Measurements from ENCODE around the gene SGMS1. TPM values are rescaled to one million over a fixed set of nuclear protein-coding genes. Genes with fewer than 3 reads are reported as not detected.

Gene SGMS1
- total RNA-seq, 2 donors from 2014 or later = 32.5 to 35.9 TPM

GRCh38 chr10:50582766-50583762, 40.7 kb downstream of the SGMS1 start:
- peak overlapping the region; percentile 19 to 29 for H3K27ac ChIP-seq
- no peaks in the 10 kb centered on the region for H3K27me3 ChIP-seq
- TF ChIP-seq, protein P1, sequence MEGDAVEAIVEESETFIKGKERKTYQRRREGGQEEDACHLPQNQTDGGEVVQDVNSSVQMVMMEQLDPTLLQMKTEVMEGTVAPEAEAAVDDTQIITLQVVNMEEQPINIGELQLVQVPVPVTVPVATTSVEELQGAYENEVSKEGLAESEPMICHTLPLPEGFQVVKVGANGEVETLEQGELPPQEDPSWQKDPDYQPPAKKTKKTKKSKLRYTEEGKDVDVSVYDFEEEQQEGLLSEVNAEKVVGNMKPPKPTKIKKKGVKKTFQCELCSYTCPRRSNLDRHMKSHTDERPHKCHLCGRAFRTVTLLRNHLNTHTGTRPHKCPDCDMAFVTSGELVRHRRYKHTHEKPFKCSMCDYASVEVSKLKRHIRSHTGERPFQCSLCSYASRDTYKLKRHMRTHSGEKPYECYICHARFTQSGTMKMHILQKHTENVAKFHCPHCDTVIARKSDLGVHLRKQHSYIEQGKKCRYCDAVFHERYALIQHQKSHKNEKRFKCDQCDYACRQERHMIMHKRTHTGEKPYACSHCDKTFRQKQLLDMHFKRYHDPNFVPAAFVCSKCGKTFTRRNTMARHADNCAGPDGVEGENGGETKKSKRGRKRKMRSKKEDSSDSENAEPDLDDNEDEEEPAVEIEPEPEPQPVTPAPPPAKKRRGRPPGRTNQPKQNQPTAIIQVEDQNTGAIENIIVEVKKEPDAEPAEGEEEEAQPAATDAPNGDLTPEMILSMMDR (IDR thresholded peaks at IDR 0.05) = no peak
- H3K4me1 ChIP-seq = peaks cover 0 to 35% of the 10 kb centered on the region in 2 donors
- no peak overlapping the region for H3K4me3 ChIP-seq
- no peaks in the 10 kb centered on the region for H3K36me3 ChIP-seq
- no peaks in the 10 kb centered on the region for H3K9me3 ChIP-seq
- DNase-seq (ENCODE audit: low spot score) = no peak

DNA sequence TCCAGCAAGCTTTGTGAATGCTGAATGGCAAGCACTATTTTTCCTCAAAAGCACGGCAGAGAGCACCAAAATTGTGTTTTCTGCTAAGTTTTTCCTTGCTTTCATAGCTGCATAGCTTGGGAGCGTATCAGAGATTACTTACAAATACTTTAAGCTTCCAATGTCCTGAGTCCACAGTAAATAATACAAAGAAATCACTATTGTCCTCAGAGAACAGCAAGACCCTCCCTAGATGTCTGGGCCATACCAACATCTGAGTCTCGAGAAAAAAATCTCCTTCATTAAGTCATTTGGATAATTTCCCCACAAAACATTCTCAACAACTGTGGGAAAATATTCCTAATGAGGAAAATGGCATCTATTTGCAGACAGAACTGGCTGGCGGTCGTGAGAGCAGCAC, 41.7 kb downstream of the SGMS1 start:
- no peak for DNase-seq (ENCODE audit: low spot score)
- Histone ChIP-seq H3K4me1 (peaks cover 0 to 45% of the 10 kb centered on the region in 2 donors), H3K4me3 (no peak overlapping the region), H3K36me3 (no peaks in the 10 kb centered on the region), H3K27me3 (no peaks in the 10 kb centered on the region), H3K9me3 (no peaks in the 10 kb centered on the region), H3K27ac (peak overlapping the region in 1 of 2 donors; percentile 19)
- TF ChIP-seq, protein P1 (IDR thresholded peaks at IDR 0.05) = no peak

GRCh38 chr10:50580262-50580891, 43.4 kb downstream of the SGMS1 start:
- H3K4me3 ChIP-seq = no peak overlapping the region
- peaks cover 0 to 62% of the 10 kb centered on the region in 2 donors for H3K4me1 ChIP-seq
- no peak for DNase-seq (ENCODE audit: low spot score)
- no peaks in the 10 kb centered on the region for H3K36me3 ChIP-seq
- no peak overlapping the region for H3K27ac ChIP-seq
- TF ChIP-seq, protein P1 (IDR thresholded peaks at IDR 0.05) = no peak
- H3K9me3 ChIP-seq = no peaks in the 10 kb centered on the region
- no peaks in the 10 kb centered on the region for H3K27me3 ChIP-seq

DNA sequence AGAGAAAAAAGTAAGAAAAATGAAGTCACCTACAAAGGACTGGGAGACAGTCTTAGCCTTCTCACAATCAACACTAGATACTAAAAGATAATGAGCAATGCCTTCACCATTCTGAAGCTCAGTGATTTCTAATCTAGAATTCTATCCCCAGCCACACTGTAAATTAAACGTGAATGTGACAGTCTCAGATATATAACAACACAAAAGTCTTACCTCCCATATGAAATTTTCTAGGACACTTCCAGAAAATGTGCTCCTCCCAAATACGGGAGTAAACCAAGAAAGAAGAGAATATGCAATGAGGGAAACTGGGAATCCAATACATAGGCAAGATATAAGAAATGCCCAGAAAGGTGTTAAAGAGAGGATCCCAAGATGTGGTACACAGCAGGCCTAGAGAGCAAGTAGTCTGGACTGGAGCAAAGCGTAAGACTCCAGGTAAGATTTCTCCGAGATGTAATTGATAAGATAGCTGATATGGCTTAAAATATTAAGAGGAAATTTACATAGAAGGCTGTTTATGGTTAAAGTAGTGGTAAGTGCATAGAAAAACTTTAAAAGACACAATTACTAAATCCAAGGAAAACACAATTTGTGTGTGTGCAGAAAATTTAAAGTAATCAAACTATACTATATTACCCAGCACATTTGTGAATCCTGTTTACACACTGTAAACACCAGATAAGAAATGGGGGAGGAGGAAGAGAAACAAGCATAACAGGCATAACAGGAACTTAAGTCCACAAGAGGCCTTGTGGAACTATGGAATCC, 44.1 kb downstream of the SGMS1 start:
- H3K4me1 ChIP-seq = peaks cover 0 to 66% of the 10 kb centered on the region in 2 donors
- DNase-seq (ENCODE audit: low spot score) = no peak

GRCh38 chr10:50578949-50579348, 44.8 kb downstream of the SGMS1 start:
- DNase-seq (ENCODE audit: low spot score) = no peak
- H3K27me3 ChIP-seq = no peaks in the 10 kb centered on the region
- H3K36me3 ChIP-seq = no peaks in the 10 kb centered on the region
- H3K4me3 ChIP-seq = no peak overlapping the region
- peaks cover 0 to 66% of the 10 kb centered on the region in 2 donors for H3K4me1 ChIP-seq
- TF ChIP-seq, protein P1 (IDR thresholded peaks at IDR 0.05) = no peak
- peak overlapping the region in 1 of 2 donors; percentile 70 for H3K27ac ChIP-seq
- no peaks in the 10 kb centered on the region for H3K9me3 ChIP-seq

More for the DNA sequence above, 44.1 kb downstream of the SGMS1 start:
- H3K4me3 ChIP-seq = no peak overlapping the region
- no peak overlapping the region for H3K27ac ChIP-seq
- H3K9me3 ChIP-seq = no peaks in the 10 kb centered on the region
- H3K36me3 ChIP-seq = no peaks in the 10 kb centered on the region
- TF ChIP-seq, protein P1 (IDR thresholded peaks at IDR 0.05) = no peak
- no peaks in the 10 kb centered on the region for H3K27me3 ChIP-seq

Data from right atrium auricular region (tissue), 2 donors.